HepG2 (cell line): ENCODE results near the gene TNNI3K. TPM values are rescaled to one million over a fixed set of nuclear protein-coding genes. Genes with fewer than 3 reads are reported as not detected.

Experiments
- ATAC-seq: fragments of 200-7000 bp; cut with Tn5 transposase; 3 replicates; pipeline ENCODE4 v1.9.1; 2020; ENCODE audit warnings: mild to moderate bottlenecking, moderate library complexity
- BruUV-seq: library from RNA; stranded (reverse); fragments of 400-500 nt; replicated peaks from 2 replicates; lab custom pipeline; 2021; lab: Mats Ljungman, UMichigan
- CTCF ChIA-PET: fragments of 300-600 bp; formaldehyde crosslinking; extraction: SDS; loops from one replicate; lab custom pipeline; 2021; ENCODE audit warnings: low total read pairs, inconsistent platforms, low intra/inter-chr PET ratio; lab: Yijun Ruan, JAX
- POLR2A ChIA-PET: fragments of 350-600 bp; sonication (Branson Sonifier 250); formaldehyde crosslinking; loops from one replicate; lab custom pipeline; 2020; ENCODE audit warnings: antibody characterized with exemption, inconsistent platforms; lab: Yijun Ruan, JAX
- DNase-seq: peaks from one replicate; pipeline ENCODE4 v3.0.0-alpha.2; 2015; ENCODE audit warnings: low spot score
- FAIRE-seq: peaks from 3 replicates; lab custom pipeline; 2011; peaks lifted over from hg19 to GRCh38; lab: Jason Lieb, UNC
- H2AFZ ChIP-seq: one replicate; pipeline ENCODE4 v1.6.1; 2011; ENCODE audit warnings: low read length, inconsistent platforms
- H3K27ac ChIP-seq: fragments of 300-600 bp; 3 replicates; pipeline ENCODE4 v1.8.0; 2011; ENCODE audit warnings: mixed run types, mild to moderate bottlenecking, mixed read lengths, low read length, inconsistent platforms; ENCODE audit not compliant: insufficient read depth; ENCODE audit errors: extremely low read length
- H3K27me3 ChIP-seq, 2 experiments: fragments of 200-600 bp in 1 of 2; 2 replicates in 1 of 2; 3 replicates in 1 of 2; pipeline versions ENCODE4 v1.6.0 to v1.8.0; 2011; ENCODE audit warnings: low read length in 2 of 2, mild to moderate bottlenecking in 2 of 2, moderate library complexity in 2 of 2, inconsistent platforms in 1 of 2; ENCODE audit not compliant: insufficient read depth in 2 of 2, control insufficient read depth in 1 of 2
- H3K36me3 ChIP-seq, 2 experiments: fragments of 200-600 bp in 1 of 2; replicated peaks in 1 of 2; 2 replicates in 1 of 2; 3 replicates in 1 of 2; pipeline versions ENCODE4 v1.5.1 to v1.8.0; 2011; ENCODE audit warnings: low read length in 2 of 2, inconsistent platforms in 1 of 2; ENCODE audit not compliant: insufficient read depth in 2 of 2, control insufficient read depth in 1 of 2
- H3K4me1 ChIP-seq: 2 replicates; pipeline ENCODE4 v1.5.1; 2012; ENCODE audit warnings: low read length, inconsistent platforms; ENCODE audit not compliant: insufficient read depth
- H3K4me2 ChIP-seq: 2 replicates; pipeline ENCODE4 v1.6.0; 2011; ENCODE audit warnings: low read depth, low read length, inconsistent platforms
- H3K4me3 ChIP-seq, 3 experiments: fragments of 200-600 bp in 1 of 3; sonication (generic), shearing (Covaris generic) in 1 of 3; replicated peaks in 1 of 3; 2 replicates each; pipeline ENCODE4 v1.5.1; 2011 to 2016; ENCODE audit warnings: low read length in 3 of 3, inconsistent platforms in 2 of 3, low read depth in 2 of 3, mild to moderate bottlenecking in 2 of 3, control low read depth in 1 of 3, mixed read lengths in 1 of 3; ENCODE audit not compliant: insufficient read depth in 1 of 3
- H3K79me2 ChIP-seq: one replicate; pipeline ENCODE4 v1.6.1; 2011; ENCODE audit warnings: low read length, inconsistent platforms; ENCODE audit not compliant: insufficient read depth
- H3K9ac ChIP-seq: 2 replicates; pipeline ENCODE4 v1.6.0; 2011; ENCODE audit warnings: mild to moderate bottlenecking, low read depth, low read length, inconsistent platforms; ENCODE audit not compliant: insufficient read depth
- H3K9me3 ChIP-seq: 2 replicates; pipeline ENCODE4 v1.5.1; 2012; ENCODE audit warnings: mild to moderate bottlenecking, low read length
- H4K20me1 ChIP-seq: 2 replicates; pipeline ENCODE4 v1.6.0; 2011; ENCODE audit warnings: inconsistent platforms, mild to moderate bottlenecking, low read length, moderate library complexity; ENCODE audit not compliant: insufficient read depth
- FIP1L1 ChIP-seq: fragments of 200-400 bp; formaldehyde crosslinking; IDR thresholded peaks from 2 replicates; pipeline ENCODE4 v1.6.1; 2018; ENCODE audit warnings: low read depth, mild to moderate bottlenecking, low read length, moderate library complexity, borderline replicate concordance; ENCODE audit not compliant: insufficient read depth
- GFI1 ChIP-seq: sonication (generic); formaldehyde crosslinking; IDR thresholded peaks from 2 replicates; pipeline ENCODE4 v1.5.0; 2020; ENCODE audit warnings: missing genetic modification reagents, mild to moderate bottlenecking, borderline replicate concordance
- GTF2F1 ChIP-seq: fragments of 150-350 bp; IDR thresholded peaks from 2 replicates; pipeline ENCODE4 v1.6.1; 2014; ENCODE audit warnings: low read length
- HHEX ChIP-seq: IDR thresholded peaks from 2 replicates; pipeline ENCODE4 v1.6.1; 2016; ENCODE audit warnings: control low read depth
- HNRNPLL ChIP-seq: fragments of 200-400 bp; formaldehyde crosslinking; IDR thresholded peaks from 2 replicates; pipeline ENCODE4 v1.6.1; 2017; ENCODE audit warnings: mild to moderate bottlenecking, low read depth, low read length; ENCODE audit not compliant: poor library complexity, severe bottlenecking
- NFATC3 ChIP-seq: sonication (generic); formaldehyde crosslinking; IDR thresholded peaks from 2 replicates; pipeline ENCODE4 v1.5.1; 2020; ENCODE audit warnings: mild to moderate bottlenecking, missing genetic modification reagents
- NFRKB ChIP-seq: fragments of 450-650 bp; IDR thresholded peaks from 2 replicates; pipeline ENCODE4 v1.6.1; 2017
- RBM22 ChIP-seq: fragments of 200-400 bp; formaldehyde crosslinking; optimal IDR thresholded peaks from 2 replicates; pipeline ENCODE3; 2017; ENCODE audit warnings: mild to moderate bottlenecking, low read length, moderate library complexity
- SP2 ChIP-seq: sonication (generic); formaldehyde crosslinking; IDR thresholded peaks from 2 replicates; pipeline ENCODE4 v1.5.1; 2020; ENCODE audit warnings: mild to moderate bottlenecking, missing genetic modification reagents
- in situ Hi-C: cut with HindIII; loops from 2 replicates; pipeline ENCODE4 v1.10.0; 2017; ENCODE audit warnings: low pct_unique_long_range_greater_than_20kb; ENCODE audit not compliant: extremely low pct_ligation_motif_present
- intact Hi-C: fragments of 100-400 bp; cut with micrococcal nuclease; formaldehyde crosslinking; loops from one replicate; pipeline ENCODE4 v1.10.0; 2022; ENCODE audit not compliant: unreplicated experiment
- polyA plus RNA-seq, 8 experiments: library from polyadenylated mRNA; depleted of rRNA in 3 of 8; stranded (reverse) in 7 of 8; unstranded in 1 of 8; fragments of >200 nt; fragmentation: Illumina TruSeq in 4 of 8; extraction: Trizol in 4 of 8; gene quantifications; 2 replicates each; pipeline versions ENCODE4 v1.2.1 to v1.2.3, GENCODE V29; 2011 to 2016; ENCODE audit warnings: low read depth in 4 of 8, missing spikeins in 1 of 8, mixed read lengths in 1 of 8; ENCODE audit not compliant: insufficient read depth in 1 of 8
- total RNA-seq, 5 experiments: library from RNA; depleted of rRNA; stranded (reverse); fragments of >200 nt; fragmentation: Illumina TruSeq; extraction: Trizol; gene quantifications; 2 replicates each; pipeline ENCODE4 v1.2.3, GENCODE V29; 2016; ENCODE audit warnings: low read depth in 1 of 5
- TF ChIP-seq, protein P1 (sequence below): sonication (generic); formaldehyde crosslinking; IDR thresholded peaks from 2 replicates; pipeline ENCODE4 v1.4.0; 2020; ENCODE audit warnings: mild to moderate bottlenecking, missing genetic modification reagents
- TF ChIP-seq, protein P2 (sequence below): sonication (generic); formaldehyde crosslinking; IDR thresholded peaks from 2 replicates; pipeline ENCODE4 v1.8.0; 2022; ENCODE audit warnings: missing genetic modification reagents, mild to moderate bottlenecking, borderline replicate concordance
- TF ChIP-seq, protein P3 (sequence below): sonication (generic); formaldehyde crosslinking; IDR thresholded peaks from 2 replicates; pipeline ENCODE4 v1.8.1; 2022; ENCODE audit warnings: low read depth, mild to moderate bottlenecking, missing genetic modification reagents
- TF ChIP-seq, protein P4 (sequence below): sonication (generic); formaldehyde crosslinking; IDR thresholded peaks from 2 replicates; pipeline ENCODE4 v1.5.0; 2020; ENCODE audit warnings: mild to moderate bottlenecking, missing genetic modification reagents
- TF ChIP-seq, protein P5 (sequence below): sonication (generic); formaldehyde crosslinking; IDR thresholded peaks from 2 replicates; pipeline ENCODE4 v1.4.0; 2020; ENCODE audit warnings: missing genetic modification reagents; ENCODE audit errors: not compliant biosample characterization

TNNI3K gene
- total and polyA plus RNA-seq, 2 of the 13 experiments (the other 11 are each of a cell fraction or from before 2014, with no cell fraction given) = 1.1 TPM; not detected in 1

DNA sequence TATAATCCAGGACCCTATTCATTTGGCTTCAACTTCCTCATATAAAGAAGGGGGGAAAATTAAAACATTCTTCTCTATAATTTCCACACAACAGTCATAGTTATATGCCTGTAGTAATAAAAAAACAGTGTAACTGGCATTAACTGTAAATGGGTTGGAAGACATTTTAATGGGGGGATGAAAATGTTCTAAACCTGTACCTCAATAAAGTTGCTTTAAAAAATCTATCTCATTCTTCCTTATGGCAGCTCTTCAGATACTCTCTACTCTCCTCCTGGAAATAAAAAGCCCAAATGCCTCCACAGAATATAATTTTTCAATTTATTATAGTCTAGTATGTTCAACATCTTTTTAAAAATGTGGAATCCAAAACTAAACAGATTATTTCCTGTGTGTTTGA lies 39.8 kb upstream of the TNNI3K start:
- no peaks in the 10 kb centered on the region for H3K27me3 ChIP-seq
- H3K9ac ChIP-seq = no peak overlapping the region
- no peaks in the 10 kb centered on the region for H3K79me2 ChIP-seq
- no peaks in the 10 kb centered on the region for H3K36me3 ChIP-seq
- intact Hi-C loops = loop anchor here (5.0 kb wide), 1 partner anchor 537 kb away; the partner anchor contains the start of genes CRYZ and TYW3
- BruUV-seq = no TSS peak
- no peak overlapping the region for H3K4me3 ChIP-seq
- no peak overlapping the region for H2AFZ ChIP-seq
- no peak for DNase-seq
- H3K4me1 ChIP-seq = peaks cover 15% of the 10 kb centered on the region
- no peak for FAIRE-seq
- no peaks in the 10 kb centered on the region for H3K9me3 ChIP-seq
- no peak for ATAC-seq
- ChIA-PET POLR2A (no interaction called here), CTCF (no interaction called here)
- no peak overlapping the region for H3K27ac ChIP-seq
- no peak overlapping the region for H3K4me2 ChIP-seq
- H4K20me1 ChIP-seq = no peaks in the 10 kb centered on the region
- in situ Hi-C loops = no loop called here
- TF ChIP-seq, protein P1, sequence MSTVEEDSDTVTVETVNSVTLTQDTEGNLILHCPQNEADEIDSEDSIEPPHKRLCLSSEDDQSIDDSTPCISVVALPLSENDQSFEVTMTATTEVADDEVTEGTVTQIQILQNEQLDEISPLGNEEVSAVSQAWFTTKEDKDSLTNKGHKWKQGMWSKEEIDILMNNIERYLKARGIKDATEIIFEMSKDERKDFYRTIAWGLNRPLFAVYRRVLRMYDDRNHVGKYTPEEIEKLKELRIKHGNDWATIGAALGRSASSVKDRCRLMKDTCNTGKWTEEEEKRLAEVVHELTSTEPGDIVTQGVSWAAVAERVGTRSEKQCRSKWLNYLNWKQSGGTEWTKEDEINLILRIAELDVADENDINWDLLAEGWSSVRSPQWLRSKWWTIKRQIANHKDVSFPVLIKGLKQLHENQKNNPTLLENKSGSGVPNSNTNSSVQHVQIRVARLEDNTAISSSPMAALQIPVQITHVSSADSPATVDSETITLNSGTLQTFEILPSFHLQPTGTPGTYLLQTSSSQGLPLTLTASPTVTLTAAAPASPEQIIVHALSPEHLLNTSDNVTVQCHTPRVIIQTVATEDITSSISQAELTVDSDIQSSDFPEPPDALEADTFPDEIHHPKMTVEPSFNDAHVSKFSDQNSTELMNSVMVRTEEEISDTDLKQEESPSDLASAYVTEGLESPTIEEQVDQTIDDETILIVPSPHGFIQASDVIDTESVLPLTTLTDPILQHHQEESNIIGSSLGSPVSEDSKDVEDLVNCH (CRISPR knock-in tag) = no peak
- TF ChIP-seq HHEX (CRISPR knock-in tag) (no peak), GTF2F1 (no peak), GFI1 (no peak), FIP1L1 (no peak), HNRNPLL (no peak), SP2 (CRISPR knock-in tag) (no peak), NFRKB (no peak), NFATC3 (no peak), RBM22 (no peak)
- TF ChIP-seq, protein P2, sequence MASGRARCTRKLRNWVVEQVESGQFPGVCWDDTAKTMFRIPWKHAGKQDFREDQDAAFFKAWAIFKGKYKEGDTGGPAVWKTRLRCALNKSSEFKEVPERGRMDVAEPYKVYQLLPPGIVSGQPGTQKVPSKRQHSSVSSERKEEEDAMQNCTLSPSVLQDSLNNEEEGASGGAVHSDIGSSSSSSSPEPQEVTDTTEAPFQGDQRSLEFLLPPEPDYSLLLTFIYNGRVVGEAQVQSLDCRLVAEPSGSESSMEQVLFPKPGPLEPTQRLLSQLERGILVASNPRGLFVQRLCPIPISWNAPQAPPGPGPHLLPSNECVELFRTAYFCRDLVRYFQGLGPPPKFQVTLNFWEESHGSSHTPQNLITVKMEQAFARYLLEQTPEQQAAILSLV (CRISPR knock-in tag) = no peak
- TF ChIP-seq, protein P3, sequence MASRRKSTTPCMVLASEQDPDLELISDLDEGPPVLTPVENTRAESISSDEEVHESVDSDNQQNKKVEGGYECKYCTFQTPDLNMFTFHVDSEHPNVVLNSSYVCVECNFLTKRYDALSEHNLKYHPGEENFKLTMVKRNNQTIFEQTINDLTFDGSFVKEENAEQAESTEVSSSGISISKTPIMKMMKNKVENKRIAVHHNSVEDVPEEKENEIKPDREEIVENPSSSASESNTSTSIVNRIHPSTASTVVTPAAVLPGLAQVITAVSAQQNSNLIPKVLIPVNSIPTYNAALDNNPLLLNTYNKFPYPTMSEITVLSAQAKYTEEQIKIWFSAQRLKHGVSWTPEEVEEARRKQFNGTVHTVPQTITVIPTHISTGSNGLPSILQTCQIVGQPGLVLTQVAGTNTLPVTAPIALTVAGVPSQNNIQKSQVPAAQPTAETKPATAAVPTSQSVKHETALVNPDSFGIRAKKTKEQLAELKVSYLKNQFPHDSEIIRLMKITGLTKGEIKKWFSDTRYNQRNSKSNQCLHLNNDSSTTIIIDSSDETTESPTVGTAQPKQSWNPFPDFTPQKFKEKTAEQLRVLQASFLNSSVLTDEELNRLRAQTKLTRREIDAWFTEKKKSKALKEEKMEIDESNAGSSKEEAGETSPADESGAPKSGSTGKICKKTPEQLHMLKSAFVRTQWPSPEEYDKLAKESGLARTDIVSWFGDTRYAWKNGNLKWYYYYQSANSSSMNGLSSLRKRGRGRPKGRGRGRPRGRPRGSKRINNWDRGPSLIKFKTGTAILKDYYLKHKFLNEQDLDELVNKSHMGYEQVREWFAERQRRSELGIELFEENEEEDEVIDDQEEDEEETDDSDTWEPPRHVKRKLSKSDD (CRISPR knock-in tag) = no peak
- TF ChIP-seq, protein P4, sequence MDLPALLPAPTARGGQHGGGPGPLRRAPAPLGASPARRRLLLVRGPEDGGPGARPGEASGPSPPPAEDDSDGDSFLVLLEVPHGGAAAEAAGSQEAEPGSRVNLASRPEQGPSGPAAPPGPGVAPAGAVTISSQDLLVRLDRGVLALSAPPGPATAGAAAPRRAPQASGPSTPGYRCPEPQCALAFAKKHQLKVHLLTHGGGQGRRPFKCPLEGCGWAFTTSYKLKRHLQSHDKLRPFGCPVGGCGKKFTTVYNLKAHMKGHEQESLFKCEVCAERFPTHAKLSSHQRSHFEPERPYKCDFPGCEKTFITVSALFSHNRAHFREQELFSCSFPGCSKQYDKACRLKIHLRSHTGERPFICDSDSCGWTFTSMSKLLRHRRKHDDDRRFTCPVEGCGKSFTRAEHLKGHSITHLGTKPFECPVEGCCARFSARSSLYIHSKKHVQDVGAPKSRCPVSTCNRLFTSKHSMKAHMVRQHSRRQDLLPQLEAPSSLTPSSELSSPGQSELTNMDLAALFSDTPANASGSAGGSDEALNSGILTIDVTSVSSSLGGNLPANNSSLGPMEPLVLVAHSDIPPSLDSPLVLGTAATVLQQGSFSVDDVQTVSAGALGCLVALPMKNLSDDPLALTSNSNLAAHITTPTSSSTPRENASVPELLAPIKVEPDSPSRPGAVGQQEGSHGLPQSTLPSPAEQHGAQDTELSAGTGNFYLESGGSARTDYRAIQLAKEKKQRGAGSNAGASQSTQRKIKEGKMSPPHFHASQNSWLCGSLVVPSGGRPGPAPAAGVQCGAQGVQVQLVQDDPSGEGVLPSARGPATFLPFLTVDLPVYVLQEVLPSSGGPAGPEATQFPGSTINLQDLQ (CRISPR knock-in tag) = no peak
- TF ChIP-seq, protein P5, sequence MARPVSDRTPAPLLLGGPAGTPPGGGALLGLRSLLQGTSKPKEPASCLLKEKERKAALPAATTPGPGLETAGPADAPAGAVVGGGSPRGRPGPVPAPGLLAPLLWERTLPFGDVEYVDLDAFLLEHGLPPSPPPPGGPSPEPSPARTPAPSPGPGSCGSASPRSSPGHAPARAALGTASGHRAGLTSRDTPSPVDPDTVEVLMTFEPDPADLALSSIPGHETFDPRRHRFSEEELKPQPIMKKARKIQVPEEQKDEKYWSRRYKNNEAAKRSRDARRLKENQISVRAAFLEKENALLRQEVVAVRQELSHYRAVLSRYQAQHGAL (CRISPR knock-in tag) = no peak
